Ascending aorta (tissue), 2 donors: ENCODE results near the gene CYGB. TPM values are rescaled to one million over a fixed set of nuclear protein-coding genes. Genes with fewer than 3 reads are reported as not detected.
A peak's percentile ranks its signal among the peaks of the same experiment; 100 is the strongest.

Experiments
- DNase-seq, 2 donors: peaks; one replicate each; pipeline ENCODE4 v3.0.0-alpha.2; 2019; ENCODE audit warnings: low spot score in 2 of 2
- H3K27ac ChIP-seq, 2 donors: fragments of 200-600 bp; sonication (generic); one replicate each; pipeline ENCODE4 v1.5.1; 2016 to 2017; ENCODE audit warnings: mild to moderate bottlenecking in 1 of 2
- H3K27me3 ChIP-seq: fragments of 200-600 bp; sonication (generic); one replicate; pipeline ENCODE4 v1.5.1; 2017
- H3K36me3 ChIP-seq, 2 donors: fragments of 200-600 bp; sonication (generic); one replicate each; pipeline ENCODE4 v1.5.1; 2016
- H3K4me1 ChIP-seq, 2 donors: fragments of 200-600 bp; sonication (generic); one replicate each; pipeline ENCODE4 v1.5.1; 2016 to 2017; ENCODE audit warnings: mild to moderate bottlenecking in 1 of 2
- H3K4me3 ChIP-seq, 2 donors: fragments of 200-600 bp; sonication (generic); one replicate each; pipeline ENCODE4 v1.5.1; 2016 to 2017; ENCODE audit warnings: mild to moderate bottlenecking in 1 of 2
- H3K9me3 ChIP-seq, 2 donors: fragments of 200-600 bp; sonication (generic); one replicate each; pipeline ENCODE4 v1.5.1; 2016
- intact Hi-C: fragments of 100-400 bp; cut with DNase I; formaldehyde crosslinking; loops from one replicate; pipeline ENCODE4 v1.15.1; 2023
- total RNA-seq: library from RNA; depleted of rRNA; stranded (reverse); fragments of >200 nt; gene quantifications from one replicate; pipeline ENCODE4 v1.1.0, GENCODE V29; 2016
- TF ChIP-seq, protein P1 (sequence below), 3 experiments: fragments of 200-600 bp in 2 of 3; fragments of 450-650 bp in 1 of 3; sonication (generic) in 2 of 3; IDR thresholded peaks; one replicate each; pipeline ENCODE4 v1.5.1; 2016 to 2019; ENCODE audit warnings: antibody characterized with exemption in 3 of 3, mild to moderate bottlenecking in 1 of 3, moderate library complexity in 1 of 3

Gene CYGB
- total RNA-seq, 1 donor from 2014 or later = 60.7 TPM

DNA sequence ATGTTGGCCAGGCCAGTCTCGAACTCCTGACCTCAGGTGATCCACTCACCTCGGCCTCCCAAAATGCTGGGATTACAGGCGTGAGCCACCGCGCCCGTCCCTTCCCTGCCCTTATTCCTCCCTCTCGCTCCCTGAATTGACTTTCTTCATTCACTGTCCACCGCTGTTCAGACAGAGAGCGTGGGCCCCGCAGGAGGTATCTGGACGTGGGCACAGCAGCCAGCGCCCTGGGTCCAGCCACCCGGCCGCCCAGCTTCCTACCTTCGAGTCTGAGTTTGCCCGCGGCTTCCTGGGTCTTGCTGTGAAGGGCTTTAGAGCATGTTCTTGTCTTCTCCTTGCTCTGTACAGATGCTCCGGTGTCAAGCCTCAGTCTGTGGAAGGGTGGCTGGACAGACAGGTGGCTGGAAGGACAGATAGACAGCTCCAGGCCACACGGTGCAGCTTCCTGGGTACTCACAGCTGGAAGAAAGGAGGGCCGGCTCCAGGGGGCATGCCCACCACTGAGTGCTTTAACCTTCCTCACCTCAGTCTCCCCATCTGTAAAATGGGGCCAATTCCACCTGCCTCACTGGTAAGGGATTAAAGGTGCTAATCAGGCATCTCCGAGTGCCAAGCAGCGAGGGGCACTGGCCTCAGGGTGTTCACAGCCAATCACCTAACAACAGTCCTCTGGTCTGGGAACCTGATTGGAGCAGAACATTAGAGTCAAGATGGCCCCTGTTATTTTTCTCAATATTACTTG lies 49.9 kb downstream of the CYGB start:
- TF ChIP-seq, protein P1, sequence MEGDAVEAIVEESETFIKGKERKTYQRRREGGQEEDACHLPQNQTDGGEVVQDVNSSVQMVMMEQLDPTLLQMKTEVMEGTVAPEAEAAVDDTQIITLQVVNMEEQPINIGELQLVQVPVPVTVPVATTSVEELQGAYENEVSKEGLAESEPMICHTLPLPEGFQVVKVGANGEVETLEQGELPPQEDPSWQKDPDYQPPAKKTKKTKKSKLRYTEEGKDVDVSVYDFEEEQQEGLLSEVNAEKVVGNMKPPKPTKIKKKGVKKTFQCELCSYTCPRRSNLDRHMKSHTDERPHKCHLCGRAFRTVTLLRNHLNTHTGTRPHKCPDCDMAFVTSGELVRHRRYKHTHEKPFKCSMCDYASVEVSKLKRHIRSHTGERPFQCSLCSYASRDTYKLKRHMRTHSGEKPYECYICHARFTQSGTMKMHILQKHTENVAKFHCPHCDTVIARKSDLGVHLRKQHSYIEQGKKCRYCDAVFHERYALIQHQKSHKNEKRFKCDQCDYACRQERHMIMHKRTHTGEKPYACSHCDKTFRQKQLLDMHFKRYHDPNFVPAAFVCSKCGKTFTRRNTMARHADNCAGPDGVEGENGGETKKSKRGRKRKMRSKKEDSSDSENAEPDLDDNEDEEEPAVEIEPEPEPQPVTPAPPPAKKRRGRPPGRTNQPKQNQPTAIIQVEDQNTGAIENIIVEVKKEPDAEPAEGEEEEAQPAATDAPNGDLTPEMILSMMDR (IDR thresholded peaks at IDR 0.05) = no peak
- no peaks in the 10 kb centered on the region for H3K27me3 ChIP-seq
- DNase-seq = no peak
- no peaks in the 10 kb centered on the region for H3K36me3 ChIP-seq
- no peak overlapping the region for H3K4me3 ChIP-seq
- no peak overlapping the region for H3K27ac ChIP-seq
- no peaks in the 10 kb centered on the region for H3K9me3 ChIP-seq
- intact Hi-C loops = no loop called here
- no peaks in the 10 kb centered on the region for H3K4me1 ChIP-seq

DNA sequence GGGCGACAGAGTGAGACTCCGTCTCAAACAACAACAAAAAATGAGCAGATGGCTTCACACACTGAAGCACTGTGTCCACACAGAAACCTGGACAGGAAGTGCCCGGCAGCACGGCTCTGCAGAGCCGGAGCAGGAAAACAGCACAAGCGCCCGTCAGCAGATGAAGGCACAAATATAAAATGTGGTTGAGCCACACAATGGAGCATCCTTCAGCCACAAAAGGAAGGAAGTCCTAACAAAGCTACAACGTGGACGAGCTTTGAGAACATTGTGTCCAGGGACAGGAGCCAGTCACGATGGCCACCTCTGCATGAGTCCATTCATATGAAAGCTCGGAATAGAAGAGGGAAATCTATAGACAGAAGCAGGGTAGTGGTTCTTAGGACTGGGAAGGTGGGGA lies 51.9 kb downstream of the CYGB start:
- Histone ChIP-seq H3K27me3 (no peaks in the 10 kb centered on the region), H3K27ac (peak overlapping the region in 1 of 2 donors; percentile 42), H3K36me3 (no peaks in the 10 kb centered on the region), H3K4me1 (no peaks in the 10 kb centered on the region), H3K9me3 (no peaks in the 10 kb centered on the region), H3K4me3 (no peak overlapping the region)
- intact Hi-C loops = no loop called here
- TF ChIP-seq, protein P1 (IDR thresholded peaks at IDR 0.05) = no peak
- DNase-seq = peak in 1 of 2 donors; percentile 37

DNA sequence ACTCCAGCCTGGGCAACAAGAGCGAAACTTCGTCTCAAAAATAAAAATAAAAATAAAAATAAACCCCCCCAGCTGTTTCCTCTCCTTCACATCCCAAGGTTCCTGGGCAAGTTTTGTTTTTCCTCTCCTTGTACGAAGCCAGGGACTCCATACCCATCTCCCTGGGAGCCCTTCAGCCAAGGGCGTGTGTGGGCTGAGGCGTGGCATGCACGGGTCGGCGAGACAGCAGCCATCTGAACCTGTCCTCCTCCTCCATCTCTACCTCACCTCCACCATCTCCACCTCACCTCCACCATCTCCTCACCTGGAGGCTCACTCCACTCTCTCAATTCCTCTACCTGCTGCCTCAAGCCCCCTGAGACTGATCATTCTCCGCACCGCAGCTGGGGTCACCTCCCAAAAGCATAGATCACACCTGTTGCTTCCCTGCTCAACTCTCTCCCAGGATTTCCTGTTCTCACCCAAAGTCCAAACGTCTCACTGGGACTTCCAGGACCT lies 53.2 kb downstream of the CYGB start:
- peak overlapping the region in 1 of 2 donors; percentile 42 for H3K27ac ChIP-seq
- intact Hi-C loops = no loop called here
- H3K4me1 ChIP-seq = no peaks in the 10 kb centered on the region
- H3K36me3 ChIP-seq = no peaks in the 10 kb centered on the region
- H3K9me3 ChIP-seq = no peaks in the 10 kb centered on the region
- no peaks in the 10 kb centered on the region for H3K27me3 ChIP-seq
- DNase-seq = no peak
- H3K4me3 ChIP-seq = no peak overlapping the region
- TF ChIP-seq, protein P1 (IDR thresholded peaks at IDR 0.05) = no peak

DNA sequence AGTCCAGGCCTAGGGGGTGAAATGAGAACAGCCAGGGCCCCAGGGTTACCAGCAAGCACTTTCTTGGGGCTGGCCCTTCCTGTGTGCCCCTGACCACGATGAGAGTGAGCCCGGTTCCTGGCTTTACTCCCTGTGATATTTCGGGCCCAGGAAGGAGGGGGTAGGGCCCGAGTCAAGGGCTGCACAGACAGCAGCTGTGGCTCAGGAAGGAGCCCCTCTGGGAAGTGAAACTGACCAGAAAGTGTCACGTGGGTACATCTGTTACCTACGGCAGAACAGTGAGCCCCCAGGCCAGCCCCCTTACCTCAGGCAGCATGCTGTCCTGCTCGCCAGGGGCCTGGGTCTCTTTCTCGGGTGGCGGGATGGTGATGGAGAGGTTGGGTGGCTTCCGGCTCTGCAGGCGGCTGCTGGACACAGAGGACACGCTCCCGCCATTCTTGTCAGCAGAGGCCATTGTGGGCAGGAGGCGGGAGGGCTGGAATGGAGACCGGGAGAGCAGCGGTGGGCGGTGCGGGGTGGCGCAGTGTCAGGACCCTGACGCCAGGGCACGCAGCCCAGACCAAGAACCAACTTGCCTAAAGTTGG lies 56.3 kb downstream of the CYGB start:
- Histone ChIP-seq H3K4me3 (no peak overlapping the region), H3K36me3 (peaks cover 0 to 4% of the 10 kb centered on the region in 2 donors), H3K9me3 (no peaks in the 10 kb centered on the region), H3K4me1 (no peaks in the 10 kb centered on the region), H3K27me3 (no peaks in the 10 kb centered on the region), H3K27ac (peak overlapping the region in 1 of 2 donors; percentile 44)
- intact Hi-C loops = no loop called here
- TF ChIP-seq, protein P1 (IDR thresholded peaks at IDR 0.05) = no peak
- no peak for DNase-seq

DNA sequence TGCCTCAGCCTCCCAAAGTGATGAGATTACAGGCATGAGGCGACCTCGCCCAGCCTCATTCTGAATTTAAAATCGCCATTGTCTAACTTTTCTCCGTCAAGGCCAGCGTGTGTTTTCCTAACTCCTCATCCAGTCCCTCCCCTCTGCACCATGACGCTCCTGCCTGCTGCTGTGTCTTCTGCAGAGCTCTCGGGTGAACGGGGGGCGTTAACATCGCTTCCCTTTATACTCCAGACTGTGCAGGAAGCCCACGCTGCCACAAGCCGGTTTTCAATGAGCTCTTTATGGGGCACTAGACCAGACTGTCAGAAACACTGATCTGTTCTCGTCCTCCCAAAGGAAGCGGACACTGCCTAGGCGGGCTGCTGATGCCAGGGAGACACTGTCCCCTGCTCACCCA lies 56.9 kb downstream of the CYGB start:
- Histone ChIP-seq H3K4me3 (no peak overlapping the region), H3K4me1 (no peaks in the 10 kb centered on the region), H3K36me3 (peaks cover 0 to 4% of the 10 kb centered on the region in 2 donors), H3K27me3 (no peaks in the 10 kb centered on the region), H3K27ac (peak overlapping the region in 1 of 2 donors; percentile 44), H3K9me3 (no peaks in the 10 kb centered on the region)
- TF ChIP-seq, protein P1 (IDR thresholded peaks at IDR 0.05) = no peak
- no peak for DNase-seq
- intact Hi-C loops = no loop called here
